HL-60/S4 (cell line): ENCODE data around the gene TADA3.

Experiments used
- in situ Hi-C: fragments of 300-500 bp; cut with MboI; formaldehyde crosslinking; loops from 2 replicates; pipeline ENCODE4 v1.14.3; 2022; ENCODE audit warnings: low sequenced_read_pairs

TADA3 gene

DNA sequence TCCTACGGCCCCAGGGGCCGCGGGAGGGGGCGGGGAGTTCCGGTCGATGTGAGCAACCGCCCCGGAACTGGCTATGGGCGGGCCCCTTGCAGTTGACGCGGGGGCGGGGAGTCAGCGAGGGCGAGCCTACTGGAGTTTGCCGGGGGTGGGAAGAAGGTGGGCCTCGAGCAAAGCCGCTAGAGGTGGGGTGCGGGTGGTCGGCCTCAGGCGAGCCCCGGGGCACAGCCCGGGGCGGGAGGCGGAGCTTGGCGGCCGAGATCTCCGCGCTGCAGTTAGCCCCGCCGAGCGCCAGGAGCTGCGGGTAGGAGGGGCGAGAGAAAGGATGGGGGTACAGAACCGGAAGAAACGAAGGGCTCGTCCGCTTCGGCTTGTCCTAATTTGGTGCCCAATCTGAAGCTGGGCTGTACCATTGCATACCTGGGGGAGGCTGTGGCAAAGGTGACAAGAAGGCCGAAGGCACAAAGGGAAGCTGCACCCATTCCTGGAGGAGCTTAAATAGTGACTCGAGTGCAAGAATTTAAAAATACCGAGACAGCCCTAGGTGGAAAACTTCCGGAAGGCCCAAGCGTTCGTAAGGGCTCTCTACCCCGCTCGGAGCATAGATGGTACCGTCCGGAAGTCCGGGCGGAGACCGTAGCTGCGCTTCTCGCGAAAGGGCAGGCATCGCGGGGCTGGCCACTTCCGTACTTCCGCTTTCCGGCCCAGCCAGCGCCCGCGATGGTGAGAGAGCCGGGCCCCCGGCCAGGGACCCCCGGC, at the start of gene TADA3, which contains the start of gene ARPC4:
TSS of gene TADA3 (minus strand) at position 69 of the 756 bp plus-strand sequence. CDS start 1,007 bp downstream, outside the sequence.
TSS of gene ARPC4 (plus strand) at position 678 of the 756 bp plus-strand sequence. CDS start at position 718, 40 bp downstream.
- in situ Hi-C loops, result no loop called here

DNA sequence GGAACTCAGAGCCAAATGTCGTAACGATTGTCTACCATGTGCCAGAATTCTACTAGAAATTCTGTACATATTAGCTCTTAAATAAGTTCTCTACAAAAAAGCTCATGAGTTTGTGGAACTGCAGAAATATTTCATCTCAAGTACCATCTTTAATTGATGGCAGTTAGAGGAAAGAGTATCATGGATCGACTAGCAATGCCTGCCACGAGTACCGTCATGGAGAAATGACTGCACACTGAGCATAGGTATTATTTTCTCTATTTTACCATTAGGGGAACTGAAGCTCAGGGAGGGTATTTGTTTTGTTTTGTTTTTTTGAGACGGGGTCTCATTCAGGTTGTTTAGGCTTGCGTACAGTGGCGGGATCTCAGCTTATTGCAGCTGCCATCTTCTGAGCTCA, 48.7 kb upstream of the TADA3 start:
- in situ Hi-C loops, result no loop called here

DNA sequence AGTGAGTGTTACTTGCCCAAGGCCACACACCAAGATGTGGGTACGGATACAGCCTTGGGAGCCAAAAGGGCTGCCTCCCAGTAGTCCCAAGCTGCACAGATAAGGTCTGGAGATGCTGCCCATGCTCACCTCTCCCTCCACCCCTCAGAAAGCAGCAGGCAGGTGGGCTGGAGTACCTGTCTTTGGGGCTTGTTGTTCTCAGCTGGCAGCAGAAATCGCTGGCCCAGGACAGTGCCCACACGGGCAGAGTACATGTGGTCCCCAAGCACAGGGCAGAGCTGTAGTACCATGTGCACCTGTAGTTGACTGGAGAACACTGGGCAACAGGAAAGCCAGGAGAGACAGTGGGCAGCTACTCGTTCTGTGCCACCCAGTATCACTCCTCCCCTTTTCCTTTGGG, 46.6 kb upstream of the TADA3 start:
- in situ Hi-C loops, result no loop called here

GRCh38 chr3:9837701-9838582, 45.7 kb upstream of the TADA3 start:
- in situ Hi-C loops, result no loop called here

DNA sequence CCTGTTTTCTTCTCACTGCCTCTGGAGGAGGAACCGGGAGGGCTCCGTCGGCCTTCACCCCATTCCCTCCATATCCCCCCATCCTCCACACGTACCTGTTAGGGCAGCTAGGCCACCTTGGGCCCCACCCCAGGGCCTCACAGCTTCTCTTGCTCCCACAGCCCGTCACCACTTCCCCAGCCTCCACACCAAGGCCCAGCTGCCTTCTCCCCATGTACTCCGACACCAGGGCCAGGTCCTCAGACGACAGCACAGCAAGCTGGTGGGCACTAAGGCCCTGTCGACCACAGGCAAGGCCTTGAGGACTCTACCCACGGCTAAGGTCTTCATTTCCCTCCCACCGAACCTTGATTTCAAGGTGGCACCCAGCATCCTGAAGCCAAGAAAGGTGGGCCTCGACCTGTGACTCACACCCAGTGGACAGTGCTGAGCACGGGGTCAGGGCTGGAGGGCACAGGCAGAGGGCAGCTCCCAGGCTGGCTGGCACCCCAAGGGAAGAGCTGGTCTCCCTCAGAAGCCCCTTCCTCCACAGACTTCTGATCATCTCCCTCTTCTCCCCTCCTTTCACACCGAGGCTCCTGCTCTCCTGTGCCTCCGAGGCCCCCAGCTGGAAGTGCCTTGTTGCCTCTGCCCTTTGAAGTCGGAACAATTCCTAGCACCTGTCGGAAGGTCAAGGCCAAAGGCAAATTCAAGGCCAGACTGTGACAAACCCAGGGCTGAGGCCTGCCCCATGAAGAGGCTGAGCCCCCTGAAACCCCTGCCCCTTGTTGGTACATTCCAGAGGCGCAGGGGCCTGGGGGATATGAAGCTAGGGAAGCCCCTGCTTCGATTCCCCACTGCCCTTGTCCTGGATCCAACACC, 42.5 kb upstream of the TADA3 start:
- in situ Hi-C loops, result no loop called here

GRCh38 chr3:9833078-9833477, 40.8 kb upstream of the TADA3 start:
- in situ Hi-C loops, result no loop called here

- in situ Hi-C loops, result no loop called here
These were observed 39.0 kb upstream of the TADA3 start for GRCh38 chr3:9831253-9831652.

DNA sequence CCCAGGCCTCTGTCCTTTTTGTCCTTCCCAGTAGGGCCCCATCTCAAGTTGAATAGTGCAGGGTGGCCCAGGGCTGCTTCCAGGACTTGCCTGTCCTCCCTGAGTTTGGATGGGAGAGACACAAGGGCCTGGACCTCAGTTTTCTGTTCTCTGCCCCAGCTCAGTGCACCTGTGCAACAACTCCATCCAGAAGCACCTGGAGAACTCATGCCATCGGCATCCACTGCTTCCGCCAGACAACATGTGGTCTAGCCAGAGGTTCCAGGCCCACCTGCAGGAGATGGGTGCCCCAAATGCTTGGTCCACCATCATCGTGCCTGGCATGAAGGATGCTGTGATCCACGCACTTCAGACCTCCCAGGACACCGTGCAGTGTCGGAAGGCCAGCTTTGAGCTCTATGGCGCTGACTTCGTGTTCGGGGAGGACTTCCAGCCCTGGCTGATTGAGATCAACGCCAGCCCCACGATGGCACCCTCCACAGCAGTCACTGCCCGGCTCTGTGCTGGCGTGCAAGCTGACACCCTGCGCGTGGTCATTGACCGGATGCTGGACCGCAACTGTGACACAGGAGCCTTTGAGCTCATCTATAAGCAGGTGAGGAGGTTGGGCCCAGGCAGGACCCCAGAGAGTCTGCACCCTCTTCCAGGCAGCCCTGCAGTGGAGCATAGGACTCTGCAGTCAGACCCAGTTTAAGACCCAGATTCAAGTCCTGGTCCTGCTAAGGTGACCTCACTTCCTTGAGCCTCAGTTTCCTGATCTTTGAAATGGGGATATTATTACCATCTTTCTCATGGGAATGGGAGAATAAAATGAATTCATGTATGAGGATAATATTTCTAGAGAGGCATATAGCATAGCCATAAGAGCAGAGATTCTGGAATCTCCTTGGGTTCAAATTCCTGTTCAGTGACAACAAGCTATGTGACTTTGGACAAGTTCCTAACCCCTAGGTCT, 36.8 kb upstream of the TADA3 start:
- in situ Hi-C loops, result no loop called here

- in situ Hi-C loops, result no loop called here
These were observed 34.7 kb upstream of the TADA3 start for GRCh38 chr3:9826815-9827573.

DNA sequence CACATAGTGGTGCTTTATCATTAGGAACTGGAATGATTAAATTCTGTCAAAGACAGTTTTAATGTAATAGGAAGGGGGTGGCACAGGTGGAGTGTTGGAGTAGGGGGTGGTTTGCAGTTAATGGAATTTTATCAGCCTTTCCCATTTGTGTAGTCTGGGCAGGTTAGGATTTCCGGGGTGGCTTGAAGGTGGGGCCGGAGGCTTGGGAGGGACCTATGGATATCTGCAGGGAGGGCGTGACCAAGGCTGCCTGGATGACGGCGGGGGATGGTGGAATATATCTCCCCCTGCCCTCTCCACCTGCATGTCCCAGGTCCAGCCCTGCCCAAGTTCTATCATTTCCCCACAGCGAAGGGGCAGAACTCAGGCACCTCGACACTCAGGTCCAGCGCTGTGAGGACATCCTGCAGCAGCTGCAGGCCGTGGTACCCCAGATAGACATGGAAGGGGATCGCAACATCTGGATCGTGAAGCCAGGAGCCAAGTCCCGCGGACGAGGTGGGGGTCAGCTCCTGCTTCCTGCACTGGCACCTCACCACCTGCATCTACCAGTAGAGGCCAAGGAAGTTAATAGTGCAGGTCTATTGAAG, 33.3 kb upstream of the TADA3 start:
- in situ Hi-C loops, result no loop called here

DNA sequence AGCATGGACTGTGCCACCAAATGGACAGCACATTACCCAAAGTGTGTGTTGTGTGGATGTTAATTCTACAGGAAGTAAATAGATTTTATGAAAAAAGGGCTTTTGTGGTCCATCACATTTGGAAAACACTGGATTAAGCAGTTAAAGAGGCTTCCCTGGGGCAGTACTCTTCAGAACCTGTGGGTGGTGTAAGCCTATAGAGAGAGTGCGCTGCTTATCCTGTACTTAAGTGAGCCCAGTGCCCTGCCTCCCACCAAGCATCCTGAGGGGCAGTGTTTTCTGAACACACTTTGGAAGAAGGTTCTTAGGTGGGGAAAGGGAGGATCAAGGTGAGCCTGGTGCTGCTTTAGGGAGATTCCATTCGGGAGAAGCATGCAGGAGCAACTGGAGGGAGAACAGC, 28.7 kb upstream of the TADA3 start:
- in situ Hi-C loops, result no loop called here

DNA sequence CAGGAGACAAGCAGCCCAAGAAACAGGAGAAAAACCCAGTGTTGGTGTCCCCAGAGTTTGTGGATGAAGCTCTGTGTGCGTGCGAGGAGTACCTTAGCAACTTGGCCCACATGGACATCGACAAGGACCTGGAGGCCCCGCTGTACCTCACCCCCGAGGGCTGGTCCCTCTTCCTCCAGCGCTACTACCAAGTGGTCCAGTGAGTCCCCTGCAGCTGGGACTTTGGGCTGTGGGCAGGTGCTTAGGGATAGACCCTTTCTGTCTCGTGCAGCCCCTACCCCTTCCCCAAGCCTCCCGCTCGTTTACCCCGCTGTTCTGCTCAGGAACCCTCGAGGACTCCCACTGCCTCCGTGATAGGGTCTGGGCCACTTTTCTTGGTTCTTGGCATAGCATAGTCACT, 28.3 kb upstream of the TADA3 start:
- in situ Hi-C loops, result no loop called here

DNA sequence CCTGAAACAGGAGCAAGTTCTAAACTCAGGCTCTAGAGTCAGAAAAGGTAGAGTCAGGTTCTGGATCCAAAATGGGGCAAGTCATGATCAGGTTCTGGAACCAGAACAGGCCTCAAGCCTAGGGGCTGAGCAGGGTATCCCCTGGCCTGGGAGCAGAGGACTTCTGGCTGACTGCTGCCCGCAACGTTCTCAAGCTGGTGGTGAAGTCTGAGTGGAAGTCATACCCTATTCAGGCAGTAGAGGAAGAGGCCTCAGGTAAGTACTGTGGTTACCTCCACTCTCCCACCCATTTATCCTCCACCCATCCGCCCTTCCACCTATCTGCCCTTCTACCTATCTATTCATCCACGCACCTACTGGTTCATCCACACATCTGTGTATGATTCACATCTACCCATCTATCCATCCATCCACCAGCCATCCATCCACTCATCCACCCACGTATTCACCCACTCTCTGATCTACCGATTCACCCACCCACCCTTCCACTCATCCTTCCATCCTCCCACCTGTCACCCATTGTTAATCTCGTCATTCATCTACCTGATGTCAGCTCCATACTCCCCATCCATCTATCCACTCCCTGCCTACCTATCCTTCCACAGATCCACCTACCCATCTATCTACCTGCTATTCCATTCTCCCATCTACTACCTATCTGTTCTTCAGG, 26.5 kb upstream of the TADA3 start:
- in situ Hi-C loops, result no loop called here

- in situ Hi-C loops, result no loop called here
These were observed 25.2 kb upstream of the TADA3 start for GRCh38 chr3:9817436-9817835.

- in situ Hi-C loops, result no loop called here
These were observed 23.7 kb upstream of the TADA3 start for GRCh38 chr3:9815986-9816385.

DNA sequence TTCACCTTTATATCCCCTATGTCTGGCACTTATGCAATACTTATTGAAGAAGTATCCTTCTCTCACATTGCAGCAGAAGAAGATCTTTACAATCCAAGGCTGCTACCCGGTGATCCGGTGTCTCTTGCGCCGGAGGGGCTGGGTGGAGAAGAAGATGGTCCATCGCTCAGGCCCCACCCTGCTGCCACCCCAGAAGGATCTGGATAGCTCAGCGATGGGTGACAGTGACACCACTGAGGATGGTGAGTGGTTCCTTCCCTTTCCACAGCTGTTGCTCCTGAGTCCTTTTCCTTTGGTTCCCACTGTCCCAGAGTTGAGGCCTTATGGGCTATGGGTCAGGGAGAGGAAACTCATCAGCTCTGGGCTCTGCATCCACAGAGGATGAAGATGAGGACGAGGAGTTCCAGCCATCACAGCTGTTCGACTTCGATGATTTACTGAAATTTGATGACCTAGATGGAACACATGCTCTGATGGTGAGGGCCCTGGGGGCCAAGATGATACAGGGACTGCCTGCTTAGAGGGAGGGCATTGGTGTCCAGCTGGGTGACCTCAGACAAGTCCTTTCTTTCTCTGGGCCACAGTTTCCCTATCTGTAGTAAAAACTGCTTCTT, 20.7 kb upstream of the TADA3 start:
- in situ Hi-C loops, result no loop called here

- in situ Hi-C loops, result no loop called here
These were observed 18.6 kb upstream of the TADA3 start for GRCh38 chr3:9810846-9811245.

DNA sequence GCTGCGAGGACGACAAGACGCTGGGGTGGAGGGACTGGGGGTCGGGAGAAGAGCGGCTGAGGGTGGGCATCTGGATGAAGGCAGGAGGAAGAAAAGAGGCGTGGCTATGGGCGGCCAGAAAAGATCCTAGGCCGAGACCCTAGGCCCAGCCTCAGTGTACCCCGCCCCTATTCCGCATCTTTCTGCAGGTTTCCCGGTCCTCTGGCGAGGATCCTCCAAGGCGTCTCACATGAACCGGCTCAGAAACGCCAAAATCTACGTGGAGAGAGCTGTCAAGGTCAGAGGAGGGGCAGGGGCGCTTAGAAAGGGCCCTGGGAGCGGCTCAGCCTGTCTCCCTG, 18.1 kb upstream of the TADA3 start:
- in situ Hi-C loops, result no loop called here
